RPMI7951 (cell line): ENCODE results near the gene IQCN. TPM values are rescaled to one million over a fixed set of nuclear protein-coding genes. Genes with fewer than 3 reads are reported as not detected.

ENCODE experiments used
- DNase-seq: peaks from one replicate; pipeline ENCODE4 v3.0.0-alpha.2; 2012; ENCODE audit warnings: low read depth
- total RNA-seq: library from RNA; depleted of rRNA; stranded (reverse); fragments of >200 nt; shearing (Covaris generic); gene quantifications from 2 replicates; pipeline ENCODE4 v1.2.3, GENCODE V29; 2014

Gene IQCN
- total RNA-seq, 1 experiment from 2014 or later: 0.36 TPM

- DNase-seq: peak; percentile 55
Observed at GRCh38 chr19:18233224-18233825, 40.9 kb downstream of the IQCN start.

GRCh38 chr19:18232540-18233223, 41.6 kb downstream of the IQCN start:
- DNase-seq: no peak

GRCh38 chr19:18231775-18232174, 42.5 kb downstream of the IQCN start:
- DNase-seq: no peak

- no peak for DNase-seq
Observed at GRCh38 chr19:18230941-18231734, 43.1 kb downstream of the IQCN start.

- DNase-seq: no peak
Observed at GRCh38 chr19:18229915-18230314, 44.3 kb downstream of the IQCN start.

GRCh38 chr19:18229474-18229873, 44.8 kb downstream of the IQCN start:
- no peak for DNase-seq

GRCh38 chr19:18227781-18228271, 46.4 kb downstream of the IQCN start:
- no peak for DNase-seq

GRCh38 chr19:18226956-18227780, 47.1 kb downstream of the IQCN start:
- no peak for DNase-seq

- DNase-seq: peak; percentile 49
Observed at GRCh38 chr19:18225702-18226468, 48.4 kb downstream of the IQCN start, which contains the start of gene PDE4C. Gene PDE4C, minus strand, starts transcription at chr19:18226438. Its CDS starts 23 bp downstream, at chr19:18226415.

GRCh38 chr19:18225355-18225701, 48.9 kb downstream of the IQCN start:
- no peak for DNase-seq

GRCh38 chr19:18224525-18225354, 49.5 kb downstream of the IQCN start:
- DNase-seq: peak; percentile 96

GRCh38 chr19:18223860-18224524, 50.3 kb downstream of the IQCN start:
- DNase-seq: no peak

GRCh38 chr19:18221815-18222725, 52.2 kb downstream of the IQCN start:
- no peak for DNase-seq

GRCh38 chr19:18220632-18221275, 53.5 kb downstream of the IQCN start:
- no peak for DNase-seq

GRCh38 chr19:18219911-18220631, 54.2 kb downstream of the IQCN start:
- no peak for DNase-seq

- DNase-seq: no peak
Observed at GRCh38 chr19:18218600-18218999, 55.7 kb downstream of the IQCN start.

- no peak for DNase-seq
Observed at GRCh38 chr19:18218159-18218558, 56.1 kb downstream of the IQCN start.
